Renal cortical epithelial cell (primary cell): ENCODE measurements around the gene ZNF792. TPM values are rescaled to one million over a fixed set of nuclear protein-coding genes. Genes with fewer than 3 reads are reported as not detected.
"Not testable (repeated sequence)": the region's sequence is repeated elsewhere in the genome, so short reads cannot be mapped to it uniquely, and the experiment has no call there.

ENCODE experiments used
- DNase-seq: peaks from one replicate; pipeline ENCODE4 v3.0.0-alpha.2; 2011; ENCODE audit warnings: low read depth
- total RNA-seq: library from RNA; depleted of rRNA; stranded (reverse); fragments of >200 nt; gene quantifications from 2 replicates; pipeline ENCODE4 v1.2.3, GENCODE V29; 2014

ZNF792 gene
- total RNA-seq, 1 donor from 2014 or later = 12.8 TPM

DNA sequence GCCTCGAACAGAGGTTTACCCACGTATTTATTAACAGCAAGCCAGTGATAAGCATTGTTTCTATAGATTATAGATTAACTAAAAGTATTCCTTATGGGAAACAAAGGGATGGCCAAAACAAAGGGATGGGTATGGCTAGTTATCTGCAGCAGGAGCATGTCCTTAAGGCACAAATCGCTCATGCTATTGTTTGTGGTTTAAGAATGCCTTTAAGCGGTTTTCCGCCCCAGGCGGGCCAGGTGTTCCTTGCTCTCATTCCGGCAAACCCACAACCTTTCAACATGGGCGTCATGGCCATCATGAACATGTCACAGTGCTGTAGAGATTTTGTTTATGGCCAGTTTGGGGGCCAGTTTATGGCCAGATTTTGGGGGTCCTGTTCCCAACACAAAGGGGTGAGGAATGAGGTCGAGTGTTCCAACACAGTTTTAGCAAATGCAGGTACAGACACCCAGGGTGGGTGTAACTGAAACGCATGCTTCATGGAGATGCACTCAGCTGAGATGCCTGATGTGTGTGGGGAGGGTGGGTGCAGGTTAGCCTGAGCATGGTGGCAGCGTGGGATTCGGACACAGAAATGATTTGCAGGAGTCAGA is 6.3 kb upstream of the ZNF792 start:
- DNase-seq = not testable (repeated sequence)

DNA sequence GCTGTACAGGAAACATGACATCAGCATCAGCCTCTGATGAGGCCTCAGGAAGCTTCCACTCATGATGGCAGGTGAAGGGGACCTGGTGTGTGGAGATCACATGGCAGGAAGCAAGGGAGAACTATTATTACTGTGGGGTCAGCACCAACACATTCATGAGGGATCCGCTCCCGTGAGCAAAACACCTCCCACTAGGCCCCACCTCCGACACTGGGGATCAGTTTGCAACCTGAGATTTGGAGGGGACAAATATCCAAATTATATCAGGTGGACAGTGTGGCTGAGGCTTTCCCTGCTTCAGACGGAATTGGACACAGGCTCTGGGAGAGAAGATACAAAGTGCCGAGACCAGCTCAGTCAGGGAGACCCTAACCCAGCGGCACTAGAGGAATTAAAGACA is 5.7 kb upstream of the ZNF792 start:
- DNase-seq = no peak

DNA sequence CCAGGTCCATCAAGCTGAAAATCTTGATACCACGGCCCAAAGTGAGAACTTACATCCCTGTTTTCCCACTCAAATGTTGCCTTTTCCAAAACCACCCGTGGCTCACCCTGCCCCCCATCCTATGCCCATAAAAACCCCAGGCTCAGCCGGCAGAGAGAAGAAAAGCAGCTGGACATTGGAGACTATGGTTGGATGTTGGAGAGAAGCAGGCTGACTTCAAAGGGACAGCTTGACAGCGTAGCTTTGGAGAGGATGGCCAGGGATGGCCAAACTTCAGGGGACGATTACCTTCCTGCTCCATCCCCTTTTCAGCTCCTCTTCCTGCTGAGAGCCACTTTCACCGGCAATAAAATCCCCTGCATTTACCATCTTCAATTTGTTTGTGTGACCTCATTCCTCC is 3.5 kb upstream of the ZNF792 start:
- no peak for DNase-seq

DNA sequence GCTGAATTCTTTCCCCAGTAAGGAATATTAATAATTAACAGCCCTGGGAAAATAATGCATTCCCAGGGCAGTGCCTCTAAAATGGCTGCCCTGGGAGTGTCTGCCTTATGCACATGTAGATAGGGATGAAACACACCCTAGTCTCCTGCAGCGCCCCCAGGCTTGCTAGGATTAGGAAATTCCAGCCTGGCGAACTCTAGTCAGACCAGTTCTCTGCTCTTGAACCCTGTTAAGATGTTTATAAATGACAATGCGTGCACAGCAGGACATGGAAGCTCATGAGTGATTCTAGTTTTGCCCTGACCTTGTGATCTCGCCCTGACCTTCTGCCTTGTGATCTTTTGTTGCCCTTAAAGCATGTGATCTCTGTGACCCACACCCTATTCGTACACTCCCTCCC is 1.5 kb upstream of the ZNF792 start:
- not testable (repeated sequence) for DNase-seq

DNA sequence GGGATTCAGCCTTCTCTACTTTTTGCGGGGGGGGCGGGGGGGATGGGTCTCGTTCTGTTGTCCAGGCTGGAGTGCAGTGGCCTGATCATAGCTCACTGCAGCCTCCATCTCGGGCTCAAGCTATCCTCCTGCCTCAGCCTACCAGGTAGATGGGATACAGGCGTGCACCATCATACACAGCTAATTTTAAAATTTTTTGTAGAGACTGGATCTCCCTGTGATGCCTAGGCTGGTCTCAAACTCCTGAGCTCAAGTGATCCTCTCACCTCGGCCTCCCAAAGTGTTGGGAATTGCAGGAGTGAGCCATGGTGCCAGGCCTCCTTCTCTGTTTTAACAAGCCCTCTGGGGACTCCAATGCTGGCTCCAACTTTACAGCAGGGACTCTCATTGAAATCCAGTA is 569 bp upstream of the ZNF792 start:
- no peak for DNase-seq

DNA sequence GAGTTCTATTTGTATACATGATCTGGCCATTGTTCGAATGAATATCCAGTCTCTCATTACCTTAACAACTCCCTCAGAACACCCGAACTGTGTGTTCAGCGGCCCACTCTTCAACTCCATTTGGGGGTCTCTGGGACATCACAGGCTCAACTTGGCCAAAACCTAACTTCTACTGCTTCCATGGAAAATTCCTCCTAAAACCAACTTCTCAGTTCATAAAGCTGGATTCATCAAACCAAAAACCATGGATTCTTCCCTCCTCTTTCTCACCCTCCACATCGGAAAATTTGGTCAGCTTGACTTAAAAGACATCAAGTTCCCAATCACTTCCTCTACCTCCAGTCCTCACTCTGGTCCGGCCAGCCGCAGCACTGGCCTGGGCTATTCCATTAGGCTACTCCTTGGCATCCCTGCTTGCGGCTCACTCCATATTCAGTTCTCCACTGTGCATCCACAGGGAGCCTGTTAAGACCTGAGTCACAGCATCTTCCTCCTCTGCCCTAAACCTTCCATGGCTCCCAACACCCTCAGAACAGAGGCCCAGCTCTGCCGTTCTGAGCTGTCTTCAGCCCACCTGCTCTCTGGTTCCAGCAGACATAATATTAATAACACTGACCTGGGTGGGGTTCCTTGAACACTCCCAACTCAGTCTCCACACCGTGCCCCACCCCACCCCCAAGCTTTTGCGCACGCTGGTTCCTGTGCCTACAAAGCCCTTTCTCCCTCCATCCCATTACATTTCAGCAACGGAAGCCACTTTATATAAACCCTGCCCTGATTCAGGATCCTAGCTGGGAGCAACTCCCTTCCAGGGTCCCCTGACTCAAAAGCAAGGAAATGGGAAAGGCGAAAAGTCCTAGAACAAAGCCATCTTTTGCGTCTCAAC is 1.1 kb downstream of the ZNF792 start:
- no peak for DNase-seq

DNA sequence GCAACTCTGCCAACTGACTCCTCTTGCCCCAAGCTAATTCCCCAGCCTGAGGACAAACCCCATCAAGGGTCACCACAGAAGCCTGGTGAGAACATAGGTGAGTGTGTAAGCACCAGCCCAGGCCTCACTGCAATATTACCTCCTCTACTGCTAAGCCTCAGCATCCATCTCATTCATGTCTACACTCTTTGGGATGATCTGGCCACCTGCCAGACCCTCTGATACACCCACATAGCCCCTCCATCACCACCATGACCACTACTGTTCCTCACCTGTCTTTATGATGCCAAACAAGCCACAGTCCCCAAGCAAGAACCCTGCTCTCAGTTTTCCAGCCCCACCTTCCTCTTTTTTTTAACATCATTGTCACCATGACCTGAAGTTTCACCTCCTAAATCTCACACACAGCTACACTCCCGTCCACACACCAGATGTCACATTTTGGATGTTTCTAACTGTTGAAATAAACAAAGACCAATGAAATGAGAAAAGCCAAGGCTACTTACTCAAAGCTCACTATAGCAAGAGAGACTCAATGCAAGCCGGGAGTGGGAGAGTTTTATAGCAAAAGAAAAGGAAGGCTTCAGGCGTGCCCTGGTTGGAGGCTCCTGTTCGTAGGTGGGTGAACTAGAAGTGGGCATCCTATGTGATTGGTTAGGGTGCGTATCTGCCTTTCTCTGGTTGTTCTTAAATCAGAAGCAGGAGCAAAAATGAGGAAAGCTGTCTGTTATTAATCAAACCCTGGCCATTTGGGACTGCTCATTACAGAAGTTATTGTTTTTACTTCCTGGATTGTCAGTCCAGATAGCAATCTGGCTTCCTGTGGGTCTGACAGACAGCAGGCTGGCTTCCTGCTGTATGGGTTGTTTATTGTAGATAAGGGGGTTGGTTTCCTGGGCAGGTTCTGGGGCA is 2.0 kb downstream of the ZNF792 start:
- no peak for DNase-seq

DNA sequence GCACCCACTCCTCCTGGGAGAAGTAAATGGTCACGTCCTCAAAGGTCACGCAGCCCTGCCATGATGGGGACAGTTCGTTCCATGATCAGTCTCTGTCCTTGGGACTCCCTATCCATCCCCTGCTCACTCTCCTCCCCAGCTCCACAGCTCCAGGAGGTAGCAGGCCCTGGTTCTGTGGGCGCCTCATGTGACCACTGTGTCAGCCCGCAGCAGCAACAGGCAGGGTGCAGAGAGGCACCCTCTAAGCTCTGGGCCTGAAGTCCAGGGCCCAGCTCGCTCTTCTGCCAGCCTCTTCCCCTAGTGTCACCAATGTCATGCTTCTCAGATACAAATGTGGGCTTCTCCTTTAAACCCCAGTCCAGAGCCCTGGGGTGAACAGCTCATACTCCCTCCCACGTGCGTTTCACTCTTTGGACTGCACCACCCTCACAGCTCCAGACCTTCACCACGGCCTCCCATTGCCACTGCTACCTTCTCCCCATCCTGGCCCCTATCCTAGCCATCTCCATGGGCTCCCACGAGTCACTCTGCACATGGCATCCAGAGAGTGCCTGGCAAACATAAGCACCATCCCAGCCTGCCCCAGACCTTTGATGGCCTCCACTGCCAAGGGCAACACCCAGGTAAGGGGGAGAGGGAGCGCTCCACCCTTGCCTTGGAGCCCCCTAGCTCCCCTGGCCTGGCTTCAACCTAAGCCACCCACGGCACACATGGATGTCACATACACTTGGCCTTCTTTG is 2.9 kb downstream of the ZNF792 start:
- DNase-seq = no peak

DNA sequence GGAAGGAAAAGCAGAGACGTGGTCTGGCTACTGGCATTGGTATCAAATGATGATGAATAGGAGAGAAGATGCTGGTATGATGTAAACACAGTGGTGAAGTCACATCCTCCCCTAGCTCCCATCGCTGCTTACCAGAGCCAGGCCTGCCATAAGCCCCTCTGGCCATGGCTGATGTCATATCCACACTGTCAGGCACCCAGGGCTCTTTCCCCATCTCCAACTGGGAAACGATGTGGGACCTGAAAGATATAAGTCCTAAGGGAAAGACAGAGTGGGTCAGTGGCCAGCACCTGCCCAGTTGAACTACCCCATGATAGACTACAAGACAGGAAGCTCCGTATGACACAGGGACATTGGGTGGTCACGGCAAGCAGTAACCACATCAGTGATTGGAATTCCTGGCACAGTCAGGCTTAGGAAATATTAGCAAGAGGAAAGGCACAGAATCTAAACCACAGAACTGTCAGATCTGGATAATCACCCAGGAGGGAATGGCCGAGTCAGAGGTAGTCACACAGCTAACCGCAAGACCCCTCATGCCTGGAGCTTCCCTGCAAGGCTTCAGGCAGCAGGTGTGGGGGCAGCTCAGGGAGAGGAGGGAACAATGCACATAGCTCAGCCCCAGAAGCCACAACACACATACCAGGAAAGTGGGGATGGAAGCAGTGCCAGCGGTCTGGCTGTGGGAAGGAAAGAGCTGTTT is 3.8 kb downstream of the ZNF792 start:
- peak; percentile 65 for DNase-seq

DNA sequence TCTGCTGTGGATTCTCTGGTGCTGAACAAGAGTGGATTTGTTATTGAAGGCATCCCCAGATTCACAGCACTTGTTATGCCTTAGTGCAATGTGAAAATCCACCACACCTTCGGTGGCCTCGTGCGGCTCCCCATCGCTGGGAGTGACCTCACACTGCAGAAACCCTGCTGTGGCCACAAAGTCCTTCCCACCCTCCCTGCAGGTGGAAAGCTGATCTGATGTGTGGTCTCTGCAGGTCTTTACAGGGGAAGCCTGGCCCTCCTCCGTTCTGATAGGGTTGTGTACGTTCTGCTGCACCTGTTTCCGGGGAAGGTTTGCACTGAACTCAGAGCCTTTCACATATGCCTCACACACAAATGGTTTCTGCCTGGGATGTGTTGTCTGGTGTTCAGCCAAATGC is 5.0 kb downstream of the ZNF792 start:
- no peak for DNase-seq

DNA sequence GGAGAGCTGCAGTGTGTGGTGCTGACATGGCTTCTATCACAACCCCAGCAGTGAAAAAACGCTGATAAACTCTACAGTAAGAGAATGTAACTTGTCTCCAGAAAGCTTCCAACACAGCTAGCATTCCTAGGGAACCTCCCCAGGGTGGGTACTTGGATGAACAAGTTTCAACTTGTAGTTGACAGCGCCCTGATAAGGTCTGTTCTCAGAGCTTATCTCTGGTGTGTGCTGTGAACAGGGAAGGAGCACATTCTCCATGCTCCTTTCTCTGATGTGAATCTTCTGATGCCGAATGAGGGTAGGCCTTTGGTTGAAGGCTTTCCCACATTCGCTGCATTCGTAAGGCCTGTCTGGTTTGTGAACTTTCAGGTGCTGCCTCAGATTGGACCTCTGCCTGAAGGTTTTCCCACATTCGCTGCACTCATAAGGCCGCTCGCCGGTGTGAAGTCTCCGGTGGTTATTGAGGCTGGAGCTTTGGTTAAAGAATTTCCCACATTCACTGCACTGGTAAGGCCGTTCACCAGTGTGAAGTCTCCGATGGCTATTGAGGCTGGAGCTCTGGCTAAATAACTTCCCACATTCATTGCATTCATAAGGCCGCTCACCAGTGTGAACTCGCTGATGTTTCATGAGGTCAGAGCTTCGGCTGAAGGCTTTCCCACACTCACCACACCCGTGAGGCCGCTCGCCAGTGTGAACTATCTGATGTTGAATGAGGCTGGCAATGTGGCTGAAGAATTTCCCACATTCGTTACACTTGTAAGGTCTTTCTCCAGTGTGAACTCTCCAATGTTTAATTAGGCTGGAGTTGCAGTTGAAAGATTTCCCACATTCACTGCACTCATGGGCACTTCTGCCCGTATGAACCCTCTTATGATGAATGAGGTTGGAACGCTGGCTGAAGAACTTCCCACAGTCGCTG is 5.9 kb downstream of the ZNF792 start:
- DNase-seq = no peak

DNA sequence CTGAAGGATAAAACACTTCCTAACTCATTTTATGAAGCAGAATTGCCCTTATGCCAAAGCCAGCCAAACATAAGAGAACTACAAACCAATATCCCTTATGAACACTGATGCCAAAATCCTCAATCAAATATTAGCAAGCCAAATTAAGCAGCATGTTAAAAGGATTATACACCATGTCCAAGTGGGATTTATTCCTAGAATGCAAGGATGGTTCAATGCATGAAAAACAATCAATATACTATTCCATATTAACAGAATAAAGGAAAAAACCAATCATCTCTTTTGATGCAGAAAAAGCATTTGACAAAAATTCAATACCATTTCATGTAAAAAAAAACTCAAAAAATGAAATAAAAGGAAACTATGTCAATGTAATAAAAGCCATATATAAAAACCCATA is 10.9 kb downstream of the ZNF792 start:
- DNase-seq = no peak

DNA sequence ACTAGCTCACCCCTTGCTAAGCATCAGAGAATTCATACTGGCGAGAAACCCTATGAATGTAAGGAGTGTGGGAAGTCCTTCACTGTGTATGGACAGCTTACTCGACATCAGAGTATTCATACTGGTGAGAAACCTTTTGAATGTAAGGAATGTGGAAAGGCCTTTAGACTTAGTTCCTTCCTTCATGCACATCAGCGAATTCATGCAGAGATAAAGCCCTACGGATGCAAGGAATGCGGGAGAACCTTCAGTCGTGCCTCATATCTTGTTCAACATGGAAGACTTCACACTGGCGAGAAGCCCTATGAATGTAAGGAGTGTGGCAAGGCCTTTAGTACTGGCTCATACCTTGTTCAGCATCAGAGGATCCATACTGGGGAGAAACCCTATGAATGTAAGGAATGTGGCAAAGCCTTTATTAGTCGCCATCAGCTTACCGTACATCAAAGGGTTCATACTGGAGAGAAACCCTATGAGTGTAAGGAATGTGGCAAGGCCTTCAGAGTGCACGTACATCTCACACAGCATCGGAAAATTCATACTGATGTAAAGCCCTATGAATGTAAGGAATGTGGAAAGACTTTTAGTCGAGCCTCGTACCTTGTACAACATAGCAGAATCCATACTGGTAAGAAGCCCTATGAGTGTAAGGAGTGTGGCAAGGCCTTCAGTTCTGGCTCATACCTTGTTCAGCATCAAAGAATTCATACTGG is 20.0 kb downstream of the ZNF792 start:
- no peak for DNase-seq

DNA sequence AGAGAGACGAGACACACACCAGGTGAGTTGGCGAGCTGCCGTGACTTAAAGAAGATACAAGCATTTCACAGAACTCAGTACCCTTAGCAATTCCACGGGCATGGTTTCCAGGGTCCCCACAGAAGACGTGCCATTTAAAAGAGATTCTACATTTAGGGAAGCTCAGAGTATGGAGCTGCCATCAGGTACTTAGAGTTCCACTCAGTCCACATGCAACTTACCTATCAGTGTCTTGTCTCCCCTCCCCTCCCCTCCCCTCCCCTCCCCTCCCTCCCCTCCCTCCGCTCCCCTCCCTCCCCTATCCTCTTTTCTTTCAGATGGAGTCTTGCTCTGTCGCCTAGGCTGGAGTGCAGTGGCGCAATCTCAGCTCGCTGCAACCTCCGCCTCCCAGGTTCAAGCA is 25.1 kb downstream of the ZNF792 start:
- no peak for DNase-seq

DNA sequence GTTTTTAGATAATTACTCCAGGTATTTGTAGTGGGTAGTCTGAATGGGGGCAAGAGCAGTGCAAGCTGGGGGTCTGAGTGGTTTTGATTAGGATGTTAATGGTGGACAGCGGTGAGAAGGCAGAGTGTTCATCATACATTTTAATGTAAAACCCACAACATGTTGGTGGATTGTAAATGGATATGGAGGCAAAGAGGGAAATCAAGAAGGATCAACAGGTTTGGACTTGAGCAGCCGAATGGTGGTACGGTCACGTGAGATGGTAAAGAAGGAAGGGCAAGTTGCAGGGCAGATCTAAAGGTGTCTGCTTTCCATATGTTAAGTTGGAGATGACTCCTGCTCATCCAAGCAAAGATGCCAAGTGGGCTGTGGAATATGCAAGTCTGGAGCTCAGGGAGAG is 27.8 kb downstream of the ZNF792 start:
- no peak for DNase-seq

DNA sequence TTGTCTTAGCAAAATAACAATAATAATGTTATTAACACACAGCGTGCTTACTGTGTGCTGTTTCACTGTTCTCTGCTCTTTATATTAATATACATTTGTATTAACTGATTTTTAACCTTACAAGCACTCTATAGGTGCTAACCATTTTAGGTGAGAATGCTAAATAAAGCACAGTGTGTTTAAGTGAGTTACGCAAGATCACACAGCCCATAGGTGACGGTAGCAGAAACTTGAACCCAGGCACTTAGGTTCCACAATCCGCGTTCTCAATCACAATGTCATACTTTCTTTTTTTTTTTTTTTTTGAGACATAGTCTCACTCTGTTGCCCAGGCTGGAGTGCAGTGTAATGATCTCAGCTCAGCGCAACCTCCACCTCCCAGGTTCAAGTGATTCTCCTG is 31.5 kb downstream of the ZNF792 start:
- DNase-seq = no peak

DNA sequence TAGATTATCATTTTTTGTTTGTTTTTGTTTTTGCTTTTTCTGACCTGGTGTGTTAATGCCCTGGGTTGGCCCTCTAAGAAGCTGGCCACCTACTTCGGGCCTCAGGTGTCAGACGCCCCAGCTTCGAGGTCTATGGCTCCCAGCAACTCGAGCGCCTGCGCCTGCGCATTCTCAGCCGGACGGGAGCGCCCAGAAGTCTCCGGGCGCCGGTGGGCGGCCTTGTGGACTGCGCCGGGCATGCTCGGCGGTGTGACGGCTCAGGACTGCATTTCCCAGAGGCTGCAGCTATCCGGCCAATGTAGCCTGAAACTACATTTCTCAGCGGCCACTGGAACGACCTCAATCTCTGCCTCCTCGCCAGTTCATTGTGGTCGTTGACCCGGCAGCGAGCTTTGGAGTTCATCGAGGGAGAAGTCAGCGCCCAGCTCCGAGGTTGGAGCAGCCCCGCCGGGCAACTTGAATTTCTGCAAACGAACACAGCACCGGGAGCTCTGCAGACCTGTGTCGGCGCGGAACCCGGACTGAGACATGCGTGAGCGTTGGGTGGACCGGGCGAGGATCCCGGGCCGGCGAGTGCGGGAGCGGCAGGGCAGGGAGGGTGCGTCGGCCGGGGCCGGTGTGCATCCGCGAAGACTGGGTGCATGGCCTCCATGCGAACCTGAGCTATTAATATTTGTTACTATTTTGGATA is 37.2 kb downstream of the ZNF792 start, which contains the start of gene ZNF30:
Gene ZNF30, plus strand, starts transcription at position 219 of the 691 bp plus-strand sequence. CDS start 3,045 bp downstream, outside the sequence.
- DNase-seq = peak; percentile 86

DNA sequence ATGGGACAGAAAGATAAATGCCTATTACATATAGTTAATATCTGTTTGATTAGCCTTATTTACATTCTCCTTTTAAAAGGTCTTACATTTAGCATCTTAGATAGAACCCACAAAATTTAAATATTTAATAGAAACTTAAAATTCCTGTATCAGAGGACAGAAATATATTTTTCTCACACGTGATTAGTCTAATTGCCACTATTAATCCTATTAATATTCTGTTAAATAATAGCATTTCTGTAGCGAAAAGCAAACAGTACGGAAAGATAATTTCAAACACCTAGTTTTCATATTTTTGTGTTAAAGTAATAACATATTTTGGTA is 37.7 kb downstream of the ZNF792 start:
- DNase-seq = no peak
